HUES6 (cell line): ENCODE results near the gene ZSWIM4.

ENCODE experiments used
- H3K27ac ChIP-seq: 2 replicates; pipeline ENCODE4 v1.7.0; 2013; ENCODE audit warnings: low read depth, mild to moderate bottlenecking, low read length, inconsistent platforms
- H3K27me3 ChIP-seq: 2 replicates; pipeline ENCODE4 v1.6.1; 2013; ENCODE audit warnings: low read length; ENCODE audit not compliant: control insufficient read depth, insufficient read depth
- H3K36me3 ChIP-seq: 2 replicates; pipeline ENCODE4 v1.6.1; 2013; ENCODE audit warnings: low read length; ENCODE audit not compliant: control insufficient read depth, insufficient read depth
- H3K4me1 ChIP-seq: 2 replicates; pipeline ENCODE4 v1.6.1; 2013; ENCODE audit warnings: low read length; ENCODE audit not compliant: control insufficient read depth, insufficient read depth
- H3K4me3 ChIP-seq: 2 replicates; pipeline ENCODE4 v1.5.1; 2013; ENCODE audit warnings: low read depth, low read length
- H3K9ac ChIP-seq: one replicate; pipeline ENCODE4 v1.6.1; 2013; ENCODE audit warnings: mild to moderate bottlenecking, low read length
- H3K9me3 ChIP-seq: 2 replicates; pipeline ENCODE4 v1.6.1; 2013; ENCODE audit warnings: low read depth, low read length; ENCODE audit not compliant: control insufficient read depth, insufficient read depth

Gene ZSWIM4

DNA sequence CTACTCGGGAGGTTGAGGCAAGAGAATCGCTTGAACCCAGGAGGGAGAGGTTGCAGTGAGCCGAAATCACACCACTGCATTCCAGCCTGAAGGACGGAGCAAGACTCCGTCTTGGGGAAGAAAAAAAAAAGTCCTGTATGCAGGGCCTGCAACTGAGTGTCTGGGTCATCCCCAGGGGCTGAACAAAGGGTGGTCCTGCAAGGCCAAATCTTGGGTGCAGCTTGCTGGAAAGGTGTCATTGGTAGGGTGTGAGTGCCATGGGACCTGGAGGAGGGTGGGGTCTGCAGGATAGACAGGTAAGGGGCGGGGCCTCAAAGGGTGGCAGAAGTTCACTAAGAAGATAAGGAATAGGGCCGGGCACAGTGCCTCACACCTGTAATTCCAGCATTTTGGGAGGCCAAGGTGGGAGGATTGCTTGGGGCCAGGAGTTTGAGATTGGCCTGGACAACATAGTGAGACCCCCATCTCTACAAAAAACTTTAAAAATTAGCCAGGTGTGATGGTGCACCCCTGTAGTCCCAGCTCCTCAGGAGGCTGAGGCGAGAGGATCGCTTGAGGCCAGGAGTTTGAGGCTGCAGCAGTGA is 31.5 kb downstream of the ZSWIM4 start:
- Histone ChIP-seq H3K9me3 (no peaks in the 10 kb centered on the region), H3K27me3 (no peaks in the 10 kb centered on the region), H3K4me1 (peaks cover 7% of the 10 kb centered on the region; the same call in 1 of the 2 replicates), H3K36me3 (peaks cover 61% of the 10 kb centered on the region), H3K27ac (no peak overlapping the region), H3K9ac (no peak overlapping the region), H3K4me3 (no peak overlapping the region)

DNA sequence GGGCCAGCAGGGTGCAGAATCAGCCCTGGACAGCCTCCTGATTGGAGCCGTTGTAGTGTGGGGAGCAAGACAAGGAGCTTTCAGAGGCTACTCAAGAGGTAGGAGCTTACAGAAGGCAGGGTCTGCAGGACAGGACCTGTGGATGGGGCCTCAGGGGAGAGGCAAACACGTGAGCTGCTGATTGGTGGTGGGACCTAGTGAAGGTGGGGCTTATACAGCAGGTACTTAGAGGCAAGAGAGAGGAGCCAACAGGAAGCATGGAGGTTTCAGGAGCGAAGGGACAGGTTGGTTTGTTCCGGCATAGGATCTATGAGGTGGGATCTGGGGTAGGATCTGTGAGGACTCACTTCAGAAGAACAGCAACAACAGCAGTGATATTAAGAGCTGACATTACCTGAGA is 32.4 kb downstream of the ZSWIM4 start:
- Histone ChIP-seq H3K9ac (no peak overlapping the region), H3K27me3 (no peaks in the 10 kb centered on the region), H3K4me1 (peaks cover 7% of the 10 kb centered on the region; the same call in 1 of the 2 replicates), H3K36me3 (peaks cover 55% of the 10 kb centered on the region), H3K9me3 (no peaks in the 10 kb centered on the region), H3K27ac (no peak overlapping the region), H3K4me3 (no peak overlapping the region)

DNA sequence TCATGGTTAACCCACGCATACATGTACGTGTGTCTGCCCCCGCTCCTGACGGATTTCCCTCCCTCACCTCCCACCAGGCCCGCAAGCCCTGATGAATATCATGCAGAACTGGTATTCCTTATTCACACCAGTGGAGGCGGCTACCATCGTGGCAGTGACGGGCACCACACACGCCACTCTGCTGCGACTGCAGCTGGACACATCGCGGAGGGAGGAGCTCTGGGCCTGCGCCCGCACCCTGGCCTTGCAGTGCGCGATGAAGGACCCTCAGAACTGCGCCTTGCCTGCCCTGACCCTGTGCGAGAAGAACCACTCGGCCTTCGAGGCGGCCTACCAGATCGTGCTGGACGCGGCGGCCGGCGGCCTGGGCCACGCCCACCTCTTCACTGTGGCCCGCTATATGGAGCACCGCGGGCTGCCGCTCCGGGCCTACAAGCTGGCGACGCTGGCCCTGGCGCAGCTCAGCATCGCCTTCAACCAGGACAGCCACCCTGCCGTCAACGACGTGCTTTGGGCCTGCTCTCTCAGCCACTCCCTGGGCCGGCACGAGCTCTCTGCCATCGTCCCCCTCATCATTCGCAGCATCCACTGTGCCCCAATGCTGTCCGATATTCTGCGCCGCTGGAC is 35.0 kb downstream of the ZSWIM4 start:
- no peak overlapping the region for H3K4me3 ChIP-seq
- H3K9me3 ChIP-seq: no peaks in the 10 kb centered on the region
- H3K9ac ChIP-seq: no peak overlapping the region
- H3K4me1 ChIP-seq: peaks cover 17% of the 10 kb centered on the region; the same call in 1 of the 2 replicates
- no peak overlapping the region for H3K27ac ChIP-seq
- H3K27me3 ChIP-seq: no peaks in the 10 kb centered on the region
- peaks cover 43% of the 10 kb centered on the region for H3K36me3 ChIP-seq

DNA sequence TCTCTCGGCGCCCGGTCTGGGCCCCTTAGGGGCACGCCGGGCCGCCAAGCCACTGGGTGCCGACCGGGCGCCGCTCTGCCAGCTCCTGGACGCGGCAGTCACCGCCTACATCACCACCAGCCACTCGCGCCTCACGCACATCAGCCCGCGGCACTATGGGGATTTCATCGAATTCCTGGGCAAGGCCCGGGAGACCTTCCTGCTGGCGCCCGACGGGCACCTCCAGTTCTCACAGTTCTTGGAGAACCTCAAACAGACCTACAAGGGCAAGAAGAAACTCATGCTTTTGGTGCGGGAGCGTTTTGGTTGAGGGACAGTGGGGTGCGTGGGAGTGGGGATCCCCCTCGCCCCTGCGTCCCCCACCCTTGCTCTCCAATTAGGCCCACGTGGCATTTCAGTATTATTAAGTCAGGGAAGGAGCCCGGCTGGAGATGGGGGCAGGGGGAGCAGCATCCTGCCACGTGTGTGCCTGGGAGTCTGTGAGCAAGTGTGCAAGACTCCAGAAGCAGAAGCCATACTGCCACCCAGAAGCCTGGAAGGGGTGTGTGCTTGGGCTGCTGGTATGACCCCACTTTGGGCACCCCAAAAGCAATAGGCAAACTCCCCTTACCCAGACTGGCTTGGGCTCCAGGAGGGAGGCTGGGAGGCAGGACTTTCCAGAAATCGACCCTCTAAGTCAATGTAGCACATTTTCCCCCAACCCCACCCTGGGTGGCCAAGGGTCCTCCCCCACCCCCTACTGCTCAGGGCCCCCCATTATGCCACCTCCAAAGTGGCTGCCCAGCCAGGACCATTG is 35.7 kb downstream of the ZSWIM4 start:
- Histone ChIP-seq H3K27ac (no peak overlapping the region), H3K4me3 (no peak overlapping the region), H3K36me3 (peaks cover 44% of the 10 kb centered on the region), H3K9ac (no peak overlapping the region), H3K4me1 (peaks cover 13% of the 10 kb centered on the region; the same call in 1 of the 2 replicates), H3K27me3 (no peaks in the 10 kb centered on the region), H3K9me3 (no peaks in the 10 kb centered on the region)

DNA sequence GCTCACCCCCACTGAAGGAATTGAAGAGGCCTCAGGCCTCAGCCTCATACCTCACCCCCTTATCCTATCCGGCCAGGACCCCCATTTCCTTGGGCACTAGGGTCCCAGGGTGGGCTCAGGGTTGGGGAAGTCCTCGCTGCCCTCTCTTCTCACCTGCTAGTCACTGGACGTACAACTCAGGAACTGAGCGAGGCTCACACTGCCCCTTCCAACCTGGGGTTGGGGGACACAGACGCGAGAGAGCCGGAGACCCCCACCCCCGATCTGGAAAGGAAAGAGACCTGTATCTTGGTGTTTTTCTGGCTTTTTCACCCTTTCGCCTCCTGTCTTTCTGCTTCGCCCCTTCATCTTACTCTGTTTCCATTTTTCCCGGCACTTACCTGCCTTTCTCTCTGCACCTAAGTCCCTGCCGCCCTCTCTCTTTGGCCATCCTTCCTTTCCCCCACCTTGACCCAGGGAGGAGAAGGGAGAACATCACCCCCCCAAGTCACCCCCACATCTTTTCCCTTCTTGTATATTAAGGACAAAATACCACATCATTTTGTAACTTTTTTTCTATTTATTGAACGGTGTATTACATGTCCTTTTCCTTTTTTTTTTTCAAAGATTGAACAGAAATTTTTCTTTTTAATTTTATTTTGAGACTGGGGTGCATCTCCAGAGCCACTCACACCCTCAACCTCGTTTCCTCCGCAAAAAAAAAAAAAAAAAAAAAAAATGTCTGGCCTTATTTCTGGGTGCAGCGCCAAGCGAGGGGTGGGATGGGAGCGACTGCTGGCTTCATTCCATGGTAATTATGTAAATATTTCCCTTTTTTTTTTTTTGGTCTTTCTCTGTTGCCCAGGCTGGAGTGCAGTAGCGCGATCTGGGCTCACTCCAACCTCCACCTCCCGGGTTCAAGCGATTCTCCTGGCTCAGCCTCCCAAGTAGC is 36.6 kb downstream of the ZSWIM4 start:
- H3K9ac ChIP-seq: no peak overlapping the region
- no peaks in the 10 kb centered on the region for H3K9me3 ChIP-seq
- H3K36me3 ChIP-seq: peaks cover 49% of the 10 kb centered on the region
- peaks cover 13% of the 10 kb centered on the region; the same call in 1 of the 2 replicates for H3K4me1 ChIP-seq
- no peak overlapping the region for H3K4me3 ChIP-seq
- H3K27me3 ChIP-seq: no peaks in the 10 kb centered on the region
- H3K27ac ChIP-seq: no peak overlapping the region

DNA sequence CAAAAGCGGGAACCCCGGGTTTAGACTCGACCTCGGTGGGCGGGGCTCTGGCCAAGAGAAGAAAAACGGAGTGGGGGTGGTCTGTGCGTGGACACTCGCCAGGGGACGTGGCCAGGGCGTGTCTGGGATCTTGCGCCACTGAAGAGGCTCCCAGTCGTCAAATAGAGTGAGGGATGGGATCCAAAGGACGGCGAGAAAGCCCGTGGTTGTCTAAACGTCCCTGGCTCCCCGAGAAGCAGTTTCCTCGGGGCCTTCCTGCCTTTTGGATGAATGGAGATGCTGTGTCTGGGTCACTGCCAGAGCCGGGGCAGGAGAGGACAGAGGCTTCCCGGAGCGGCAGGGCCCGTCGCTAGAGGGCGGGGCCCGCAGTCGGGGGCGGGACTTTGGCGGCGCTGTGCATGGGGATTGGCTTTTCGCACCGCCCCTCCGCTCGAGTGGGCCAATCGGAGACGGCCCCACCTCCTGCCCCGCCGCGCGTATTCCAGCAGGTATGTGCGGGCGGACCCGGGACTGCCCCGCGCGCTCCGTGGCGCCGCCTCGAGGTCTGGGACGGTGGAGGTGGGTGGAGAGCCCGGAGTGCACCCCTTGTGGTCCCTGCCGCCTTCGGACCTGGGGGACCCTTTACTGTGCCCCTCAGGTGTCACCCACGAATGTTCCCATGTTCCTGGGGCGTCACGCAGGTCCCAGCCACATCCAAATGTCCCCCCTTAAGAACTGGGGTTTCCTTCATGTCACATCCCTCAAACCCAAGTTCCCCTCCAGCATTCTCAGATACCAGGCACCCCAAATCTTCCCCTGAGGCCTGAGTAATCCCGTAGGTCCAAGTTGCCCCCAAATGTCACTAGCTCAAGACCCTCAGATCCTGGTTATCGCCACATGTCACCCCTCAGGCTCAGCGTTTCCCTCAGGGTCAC is 38.3 kb downstream of the ZSWIM4 start:
- H3K27ac ChIP-seq: no peak overlapping the region
- H3K9me3 ChIP-seq: no peaks in the 10 kb centered on the region
- peak overlapping the region; percentile 59 for H3K4me3 ChIP-seq
- H3K36me3 ChIP-seq: peaks cover 38% of the 10 kb centered on the region
- H3K27me3 ChIP-seq: no peaks in the 10 kb centered on the region
- H3K4me1 ChIP-seq: peaks cover 15% of the 10 kb centered on the region; the same call in 1 of the 2 replicates
- H3K9ac ChIP-seq: peak overlapping the region; percentile 27

DNA sequence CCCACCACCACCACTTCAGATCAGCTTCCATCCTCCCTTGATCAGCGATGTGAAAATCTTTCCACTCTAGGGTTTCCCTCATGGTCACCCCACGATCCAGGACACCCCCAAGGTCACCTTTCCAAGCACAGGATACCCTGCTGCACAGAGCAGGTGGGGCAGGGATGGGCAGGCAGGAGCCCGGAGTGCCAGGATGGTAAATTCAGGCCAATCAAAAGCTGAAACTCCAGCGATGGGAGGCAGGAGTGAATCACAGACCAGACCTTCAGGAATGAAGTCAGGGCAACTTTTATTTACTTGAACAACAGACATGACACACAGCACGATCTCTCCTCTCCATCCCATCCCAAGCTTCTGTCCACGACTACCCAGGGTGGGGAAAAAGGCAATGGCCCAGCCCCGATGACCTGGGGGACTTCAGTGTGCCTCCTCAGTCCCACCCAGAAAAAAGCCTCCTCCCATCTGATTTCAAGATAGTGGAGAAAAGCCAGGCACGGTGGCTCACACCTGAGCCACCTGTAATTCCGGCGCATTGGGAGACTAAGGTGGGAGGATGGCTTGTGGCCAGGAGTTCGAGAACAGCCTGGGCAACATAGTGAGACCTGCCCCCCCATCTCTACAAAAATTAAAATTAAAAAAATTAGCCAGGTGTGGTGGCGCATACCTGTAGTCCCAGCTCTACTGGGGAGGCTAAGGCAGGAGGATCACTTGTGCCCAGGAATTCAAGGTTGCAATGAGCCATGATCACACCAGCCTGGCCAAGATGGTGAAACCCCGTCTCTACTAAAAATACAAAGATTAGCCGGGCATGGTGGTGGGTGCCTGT is 39.2 kb downstream of the ZSWIM4 start:
- H3K4me1 ChIP-seq: peaks cover 23% of the 10 kb centered on the region
- H3K27ac ChIP-seq: no peak overlapping the region
- H3K9me3 ChIP-seq: no peaks in the 10 kb centered on the region
- no peaks in the 10 kb centered on the region for H3K27me3 ChIP-seq
- peak overlapping the region; percentile 59; the same call in 1 of the 2 replicates for H3K4me3 ChIP-seq
- peaks cover 32% of the 10 kb centered on the region for H3K36me3 ChIP-seq
- H3K9ac ChIP-seq: no peak overlapping the region

DNA sequence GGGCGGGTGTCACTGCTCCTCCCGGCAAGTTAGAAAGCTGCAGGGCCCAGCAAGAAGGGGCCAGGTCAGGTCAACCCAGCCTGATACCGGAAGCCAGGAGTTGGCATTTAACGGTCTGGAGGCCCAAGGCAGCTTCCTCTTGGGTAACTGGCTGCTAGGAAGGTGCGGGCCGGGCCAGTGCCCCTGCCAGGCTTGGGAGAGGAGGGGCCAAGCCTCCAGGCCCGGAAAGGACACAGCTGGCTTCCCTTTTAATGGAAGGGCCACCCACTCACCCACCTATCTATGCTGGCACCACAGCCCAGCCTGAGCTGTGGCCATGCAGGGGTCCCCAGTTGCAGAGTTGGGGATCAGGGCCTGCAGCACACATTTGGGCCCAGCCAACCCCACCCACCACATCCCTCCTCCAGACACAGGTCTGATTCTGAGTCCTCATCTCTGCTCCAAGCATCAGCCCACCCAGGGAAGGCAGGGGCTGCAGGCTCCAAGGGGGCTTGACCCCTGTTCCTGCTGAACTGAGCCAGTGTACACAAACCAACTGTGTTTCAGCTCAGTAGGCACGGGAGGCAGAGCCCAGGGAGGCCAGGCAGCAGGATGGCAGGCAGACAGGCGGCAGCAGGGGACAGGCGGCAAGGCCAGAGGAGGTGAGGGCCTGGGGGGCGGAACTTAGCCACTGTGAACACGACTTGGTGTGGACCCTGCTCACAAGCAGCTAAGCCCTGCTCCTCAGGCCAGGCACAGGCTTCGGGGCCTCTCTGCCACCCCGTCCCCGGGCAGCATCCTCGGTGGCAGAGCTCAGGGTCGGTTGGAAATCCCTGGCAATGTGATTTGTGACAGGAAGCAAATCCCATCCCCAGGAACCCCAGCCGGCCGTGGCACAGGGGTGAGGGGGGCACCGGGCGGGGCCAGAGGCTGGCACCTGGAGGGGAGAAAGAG is 40.8 kb downstream of the ZSWIM4 start:
- H3K36me3 ChIP-seq: peaks cover 20% of the 10 kb centered on the region; the same call in 1 of the 2 replicates
- peaks cover 38% of the 10 kb centered on the region for H3K4me1 ChIP-seq
- H3K9me3 ChIP-seq: no peaks in the 10 kb centered on the region
- no peak overlapping the region for H3K27ac ChIP-seq
- H3K9ac ChIP-seq: no peak overlapping the region
- H3K27me3 ChIP-seq: no peaks in the 10 kb centered on the region
- no peak overlapping the region for H3K4me3 ChIP-seq
